Tibial nerve (tissue), 4 donors: ENCODE measurements around the gene DENND4C.

Source experiments
- EP300 ChIP-seq, 2 donors: sonication (generic); formaldehyde crosslinking; IDR thresholded peaks; one replicate each; pipeline ENCODE4 v1.6.1; 2017; ENCODE audit warnings: antibody characterized with exemption in 2 of 2, mild to moderate bottlenecking in 1 of 2
- POLR2A ChIP-seq, 2 donors: fragments of 450-650 bp; IDR thresholded peaks; one replicate each; pipeline ENCODE4 v1.6.1; 2017; ENCODE audit warnings: antibody characterized with exemption in 2 of 2, mild to moderate bottlenecking in 2 of 2, moderate library complexity in 2 of 2
- TF ChIP-seq, protein P1 (sequence below), 5 experiments: fragments of 200-600 bp in 3 of 5; fragments of 450-650 bp in 2 of 5; sonication (generic) in 3 of 5; IDR thresholded peaks; one replicate each; pipeline ENCODE4 v1.5.1; 2016 to 2019; ENCODE audit warnings: antibody characterized with exemption in 5 of 5, mild to moderate bottlenecking in 3 of 5, moderate library complexity in 2 of 5

GRCh38 chr9:19252174-19252884, 21.8 kb downstream of the DENND4C start:
- TF ChIP-seq, protein P1, sequence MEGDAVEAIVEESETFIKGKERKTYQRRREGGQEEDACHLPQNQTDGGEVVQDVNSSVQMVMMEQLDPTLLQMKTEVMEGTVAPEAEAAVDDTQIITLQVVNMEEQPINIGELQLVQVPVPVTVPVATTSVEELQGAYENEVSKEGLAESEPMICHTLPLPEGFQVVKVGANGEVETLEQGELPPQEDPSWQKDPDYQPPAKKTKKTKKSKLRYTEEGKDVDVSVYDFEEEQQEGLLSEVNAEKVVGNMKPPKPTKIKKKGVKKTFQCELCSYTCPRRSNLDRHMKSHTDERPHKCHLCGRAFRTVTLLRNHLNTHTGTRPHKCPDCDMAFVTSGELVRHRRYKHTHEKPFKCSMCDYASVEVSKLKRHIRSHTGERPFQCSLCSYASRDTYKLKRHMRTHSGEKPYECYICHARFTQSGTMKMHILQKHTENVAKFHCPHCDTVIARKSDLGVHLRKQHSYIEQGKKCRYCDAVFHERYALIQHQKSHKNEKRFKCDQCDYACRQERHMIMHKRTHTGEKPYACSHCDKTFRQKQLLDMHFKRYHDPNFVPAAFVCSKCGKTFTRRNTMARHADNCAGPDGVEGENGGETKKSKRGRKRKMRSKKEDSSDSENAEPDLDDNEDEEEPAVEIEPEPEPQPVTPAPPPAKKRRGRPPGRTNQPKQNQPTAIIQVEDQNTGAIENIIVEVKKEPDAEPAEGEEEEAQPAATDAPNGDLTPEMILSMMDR (IDR thresholded peaks at IDR 0.05), result no peak
- TF ChIP-seq POLR2A (IDR thresholded peaks at IDR 0.05), result no peak
- TF ChIP-seq EP300 (IDR thresholded peaks at IDR 0.05), result no peak
